IPS-15b (cell line): ENCODE measurements around the gene SMARCA2.

Experiments used
- H3K27me3 ChIP-seq: one replicate; pipeline ENCODE4 v1.6.1; 2013; ENCODE audit warnings: low read length; ENCODE audit not compliant: control insufficient read depth, insufficient read depth
- H3K36me3 ChIP-seq: one replicate; pipeline ENCODE4 v1.6.1; 2013; ENCODE audit warnings: low read length; ENCODE audit not compliant: control insufficient read depth, insufficient read depth
- H3K4me1 ChIP-seq: one replicate; pipeline ENCODE4 v1.6.1; 2013; ENCODE audit warnings: mild to moderate bottlenecking, low read length; ENCODE audit not compliant: control insufficient read depth, insufficient read depth
- H3K4me3 ChIP-seq: one replicate; pipeline ENCODE4 v1.5.1; 2013; ENCODE audit warnings: low read depth, low read length
- H3K9ac ChIP-seq: one replicate; pipeline ENCODE4 v1.6.1; 2013; ENCODE audit warnings: low read depth, mild to moderate bottlenecking, low read length
- H3K9me3 ChIP-seq: one replicate; pipeline ENCODE4 v1.6.1; 2013; ENCODE audit warnings: mild to moderate bottlenecking, low read length; ENCODE audit not compliant: control insufficient read depth, insufficient read depth

The SMARCA2 gene

GRCh38 chr9:2047144-2047671 is 32.1 kb downstream of the SMARCA2 start:
- H3K9me3 ChIP-seq = no peaks in the 10 kb centered on the region
- peaks cover 2% of the 10 kb centered on the region for H3K4me1 ChIP-seq
- H3K9ac ChIP-seq = no peak overlapping the region
- peak overlapping the region; percentile 20 for H3K4me3 ChIP-seq
- no peaks in the 10 kb centered on the region for H3K36me3 ChIP-seq
- H3K27me3 ChIP-seq = peaks cover 4% of the 10 kb centered on the region

DNA sequence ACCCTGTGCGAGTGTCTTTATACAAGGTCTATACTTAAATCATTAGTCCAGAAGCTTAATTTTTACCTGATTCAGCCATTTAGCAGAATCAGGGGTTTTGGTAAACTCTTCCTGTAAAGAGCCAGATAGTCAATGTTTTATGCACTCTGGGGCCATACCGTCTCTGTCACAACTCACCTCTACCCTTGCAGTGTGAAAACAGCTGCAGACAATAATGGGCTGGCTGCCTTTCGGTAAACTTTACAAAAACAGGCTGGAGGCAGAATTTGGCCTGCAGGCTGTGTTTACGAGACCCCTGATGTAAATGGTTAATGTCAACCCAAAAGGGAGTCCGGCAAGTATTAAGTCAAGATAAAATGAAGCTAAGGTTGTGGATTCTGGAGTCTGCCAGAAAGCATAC is 32.8 kb downstream of the SMARCA2 start:
- no peak overlapping the region for H3K9ac ChIP-seq
- peaks cover 2% of the 10 kb centered on the region for H3K4me1 ChIP-seq
- no peaks in the 10 kb centered on the region for H3K9me3 ChIP-seq
- H3K27me3 ChIP-seq = peaks cover 4% of the 10 kb centered on the region
- H3K4me3 ChIP-seq = no peak overlapping the region
- no peaks in the 10 kb centered on the region for H3K36me3 ChIP-seq

- no peak overlapping the region for H3K9ac ChIP-seq
- H3K36me3 ChIP-seq = no peaks in the 10 kb centered on the region
- peaks cover 4% of the 10 kb centered on the region for H3K27me3 ChIP-seq
- peaks cover 4% of the 10 kb centered on the region for H3K4me1 ChIP-seq
- no peaks in the 10 kb centered on the region for H3K9me3 ChIP-seq
- no peak overlapping the region for H3K4me3 ChIP-seq
Measured at GRCh38 chr9:2050236-2050635, 35.1 kb downstream of the SMARCA2 start.

GRCh38 chr9:2053883-2054845 is 39.0 kb downstream of the SMARCA2 start:
- H3K9ac ChIP-seq = no peak overlapping the region
- no peak overlapping the region for H3K4me3 ChIP-seq
- H3K9me3 ChIP-seq = no peaks in the 10 kb centered on the region
- H3K27me3 ChIP-seq = no peaks in the 10 kb centered on the region
- peaks cover 5% of the 10 kb centered on the region for H3K4me1 ChIP-seq
- no peaks in the 10 kb centered on the region for H3K36me3 ChIP-seq

GRCh38 chr9:2055203-2055658 is 40.1 kb downstream of the SMARCA2 start:
- no peak overlapping the region for H3K9ac ChIP-seq
- no peaks in the 10 kb centered on the region for H3K36me3 ChIP-seq
- H3K4me3 ChIP-seq = no peak overlapping the region
- H3K27me3 ChIP-seq = no peaks in the 10 kb centered on the region
- H3K4me1 ChIP-seq = peaks cover 5% of the 10 kb centered on the region
- H3K9me3 ChIP-seq = no peaks in the 10 kb centered on the region

GRCh38 chr9:2059274-2059929 is 44.3 kb downstream of the SMARCA2 start:
- Histone ChIP-seq H3K36me3 (no peaks in the 10 kb centered on the region), H3K4me3 (no peak overlapping the region), H3K9ac (no peak overlapping the region), H3K4me1 (peaks cover 5% of the 10 kb centered on the region), H3K27me3 (no peaks in the 10 kb centered on the region), H3K9me3 (no peaks in the 10 kb centered on the region)

GRCh38 chr9:2060424-2060823 is 45.3 kb downstream of the SMARCA2 start:
- Histone ChIP-seq H3K4me1 (peaks cover under 1% of the 10 kb centered on the region), H3K9ac (no peak overlapping the region), H3K36me3 (no peaks in the 10 kb centered on the region), H3K9me3 (no peaks in the 10 kb centered on the region), H3K27me3 (no peaks in the 10 kb centered on the region), H3K4me3 (no peak overlapping the region)

DNA sequence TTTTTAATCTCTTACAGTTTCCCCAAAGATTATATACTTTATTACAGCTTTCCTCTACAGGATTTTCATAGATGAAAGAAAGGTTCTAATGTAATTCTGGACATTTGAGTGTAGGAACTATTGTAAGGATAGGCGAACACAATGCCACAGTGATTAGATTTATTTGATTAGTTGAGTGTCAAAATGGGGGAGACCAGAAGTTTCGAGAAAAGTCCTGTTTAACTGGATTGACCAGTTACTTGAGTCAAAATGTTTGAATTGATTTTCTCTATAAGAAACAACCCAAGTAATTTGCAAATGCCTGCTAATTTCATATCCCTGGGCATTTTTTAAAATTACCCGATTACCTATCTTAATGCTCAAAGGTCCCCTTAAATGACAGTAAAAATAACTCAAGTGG is 50.6 kb downstream of the SMARCA2 start:
- Histone ChIP-seq H3K36me3 (no peaks in the 10 kb centered on the region), H3K27me3 (no peaks in the 10 kb centered on the region), H3K4me3 (no peak overlapping the region), H3K4me1 (no peaks in the 10 kb centered on the region), H3K9ac (no peak overlapping the region), H3K9me3 (no peaks in the 10 kb centered on the region)

DNA sequence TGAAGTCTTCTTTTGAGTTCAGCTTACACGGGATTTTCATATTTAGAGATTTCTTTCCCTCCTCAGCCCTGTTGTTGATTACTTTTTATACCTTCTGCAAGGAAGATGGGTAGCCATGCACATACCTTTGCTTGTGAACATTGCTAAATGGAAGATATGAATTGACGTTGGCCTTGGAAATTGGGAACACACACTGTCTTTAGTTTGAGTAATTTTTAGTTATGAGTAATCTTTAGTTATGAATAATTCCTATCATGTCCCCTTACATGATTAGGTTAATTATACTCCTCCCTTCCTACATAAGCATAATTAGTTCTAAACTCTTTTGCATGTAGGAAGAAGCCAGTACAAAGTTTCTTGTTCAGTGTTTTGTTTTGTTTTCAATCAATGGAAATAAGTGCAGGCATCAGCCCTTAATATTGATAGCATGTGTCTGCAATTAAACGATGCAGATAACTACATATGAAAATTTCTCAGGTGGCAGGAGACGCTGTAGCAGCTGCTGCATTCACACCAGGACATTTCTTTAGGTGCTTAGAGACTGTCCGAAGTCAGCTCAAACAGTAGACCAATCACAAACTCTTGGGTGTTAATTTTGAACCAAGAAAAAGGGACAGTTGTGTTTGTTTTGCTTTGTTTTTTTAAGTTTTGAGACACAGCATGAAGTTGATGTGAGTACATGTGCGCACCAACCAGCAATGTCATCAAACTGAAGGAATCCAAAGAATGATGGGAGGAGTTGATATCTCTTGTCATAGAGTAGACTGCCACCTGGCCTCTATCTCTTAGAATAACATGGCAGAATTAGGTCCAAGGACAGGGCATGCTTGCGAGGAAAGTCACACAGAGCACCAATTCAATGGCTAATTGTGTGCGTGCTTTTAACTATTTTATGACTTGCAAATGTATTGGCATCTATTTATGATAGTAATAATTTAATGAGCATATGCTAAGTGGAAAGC is 51.4 kb downstream of the SMARCA2 start:
- H3K9ac ChIP-seq = no peak overlapping the region
- no peak overlapping the region for H3K4me3 ChIP-seq
- H3K9me3 ChIP-seq = no peaks in the 10 kb centered on the region
- H3K4me1 ChIP-seq = no peaks in the 10 kb centered on the region
- H3K36me3 ChIP-seq = no peaks in the 10 kb centered on the region
- no peaks in the 10 kb centered on the region for H3K27me3 ChIP-seq

- H3K4me3 ChIP-seq = no peak overlapping the region
- H3K9me3 ChIP-seq = no peaks in the 10 kb centered on the region
- no peaks in the 10 kb centered on the region for H3K4me1 ChIP-seq
- no peaks in the 10 kb centered on the region for H3K36me3 ChIP-seq
- no peak overlapping the region for H3K9ac ChIP-seq
- H3K27me3 ChIP-seq = no peaks in the 10 kb centered on the region
Measured at GRCh38 chr9:2072752-2073405, 57.7 kb downstream of the SMARCA2 start.

GRCh38 chr9:2082772-2083171 is 67.6 kb downstream of the SMARCA2 start:
- H3K9me3 ChIP-seq = no peaks in the 10 kb centered on the region
- no peaks in the 10 kb centered on the region for H3K36me3 ChIP-seq
- no peak overlapping the region for H3K4me3 ChIP-seq
- H3K4me1 ChIP-seq = no peaks in the 10 kb centered on the region
- H3K9ac ChIP-seq = no peak overlapping the region
- no peaks in the 10 kb centered on the region for H3K27me3 ChIP-seq
